A673 (cell line): ENCODE data around the gene TEX2. TPM values are rescaled to one million over a fixed set of nuclear protein-coding genes. Genes with fewer than 3 reads are reported as not detected.
"Not testable (repeated sequence)": the region's sequence is repeated elsewhere in the genome, so short reads cannot be mapped to it uniquely, and the experiment has no call there.

Experiments
- BruUV-seq: library from RNA; stranded (reverse); fragments of 400-500 nt; replicated peaks from 2 replicates; lab custom pipeline; 2021; lab: Mats Ljungman, UMichigan
- CTCF ChIA-PET: fragments of 300-600 bp; sonication (Branson Sonifier 250); formaldehyde crosslinking; loops from one replicate; lab custom pipeline; 2022; ENCODE audit warnings: antibody characterized with exemption; lab: Charles Lee
- POLR2A ChIA-PET: fragments of 300-600 bp; sonication (Branson Sonifier 250); formaldehyde crosslinking; loops from one replicate; lab custom pipeline; 2022; ENCODE audit warnings: antibody characterized with exemption; ENCODE audit not compliant: low non-redundant PET; lab: Charles Lee
- DNase-seq: peaks from one replicate; pipeline ENCODE4 v3.0.0-alpha.2; 2015; ENCODE audit warnings: low spot score
- H3K27ac ChIP-seq: fragments of 200-600 bp; sonication (generic); 2 replicates; pipeline ENCODE4 v1.5.1; 2016; ENCODE audit warnings: mixed run types, low read depth, mild to moderate bottlenecking, mixed read lengths, antibody characterized with exemption, low read length; ENCODE audit not compliant: poor library complexity, severe bottlenecking
- H3K27me3 ChIP-seq: fragments of 200-600 bp; sonication (generic); replicated peaks from 2 replicates; pipeline ENCODE4 v1.6.1; 2017; ENCODE audit warnings: mixed run types, low read depth, mild to moderate bottlenecking, mixed read lengths, antibody characterized with exemption, low read length; ENCODE audit not compliant: insufficient read depth, poor library complexity
- H3K36me3 ChIP-seq: fragments of 200-600 bp; sonication (generic); 2 replicates; pipeline ENCODE4 v1.6.1; 2016; ENCODE audit warnings: mixed run types, mild to moderate bottlenecking, mixed read lengths, antibody characterized with exemption, low read length; ENCODE audit not compliant: insufficient read depth, poor library complexity, severe bottlenecking
- H3K4me1 ChIP-seq: fragments of 200-600 bp; sonication (generic); 2 replicates; pipeline ENCODE4 v1.6.1; 2017; ENCODE audit warnings: mixed run types, mild to moderate bottlenecking, mixed read lengths, antibody characterized with exemption, low read length; ENCODE audit not compliant: insufficient read depth, poor library complexity, severe bottlenecking
- H3K4me3 ChIP-seq: fragments of 200-600 bp; sonication (generic); 2 replicates; pipeline ENCODE4 v1.5.1; 2016; ENCODE audit warnings: low read depth, mixed run types, mild to moderate bottlenecking, mixed read lengths, low read length; ENCODE audit not compliant: poor library complexity, severe bottlenecking
- H3K9me3 ChIP-seq: fragments of 200-600 bp; sonication (generic); 2 replicates; pipeline ENCODE4 v1.6.1; 2016; ENCODE audit warnings: mixed run types, low read depth, mild to moderate bottlenecking, mixed read lengths, antibody characterized with exemption, low read length; ENCODE audit not compliant: poor library complexity, severe bottlenecking
- EZH2 ChIP-seq: fragments of 200-600 bp; sonication (generic); IDR thresholded peaks from 2 replicates; pipeline ENCODE4 v1.6.1; 2017; ENCODE audit warnings: borderline replicate concordance, low read depth, mild to moderate bottlenecking, mixed read lengths, antibody characterized with exemption, low read length; ENCODE audit not compliant: poor library complexity, severe bottlenecking
- intact Hi-C: fragments of 100-400 bp; cut with micrococcal nuclease; formaldehyde crosslinking; loops from one replicate; pipeline ENCODE4 v1.10.0; 2022; ENCODE audit not compliant: unreplicated experiment
- total RNA-seq: library from RNA; stranded (reverse); gene quantifications from 2 replicates; pipeline ENCODE4 v1.2.3, GENCODE V29; 2021
- TF ChIP-seq, protein P1 (sequence below): fragments of 300-800, 200-600 bp; sonication (generic); conservative IDR thresholded peaks from 2 replicates; pipeline ENCODE4 v1.5.1; 2017; ENCODE audit warnings: low read depth, mild to moderate bottlenecking, antibody characterized with exemption, low read length, moderate library complexity, mixed read lengths

Gene TEX2
- total RNA-seq, 1 experiment from 2014 or later, result 16.1 TPM

DNA sequence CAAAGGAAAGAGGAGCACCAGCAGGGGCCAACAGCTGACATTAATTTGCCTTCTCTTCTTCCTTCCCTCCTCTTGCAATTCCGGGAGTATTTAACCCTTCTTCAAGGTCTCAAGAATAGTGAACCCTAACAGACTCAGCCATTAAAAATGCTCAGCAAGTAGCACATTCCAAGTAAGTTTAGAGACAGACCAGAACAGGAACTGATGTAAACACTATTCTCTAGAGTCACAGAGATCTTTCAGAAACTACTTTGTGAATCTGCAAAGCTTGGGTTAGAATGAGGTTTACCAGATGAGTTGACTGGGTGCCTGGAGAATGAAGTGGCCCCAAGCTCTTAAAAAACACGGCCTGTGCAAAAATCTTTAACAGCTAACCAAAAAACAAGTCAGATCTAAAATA, 50.9 kb downstream of the TEX2 start:
- Histone ChIP-seq H3K4me1 (peaks cover 34% of the 10 kb centered on the region), H3K27me3 (no peaks in the 10 kb centered on the region), H3K4me3 (no peak overlapping the region), H3K36me3 (no peaks in the 10 kb centered on the region), H3K9me3 (no peaks in the 10 kb centered on the region), H3K27ac (no peak overlapping the region)
- ChIA-PET POLR2A (no interaction called here), CTCF (no interaction called here)
- DNase-seq, result peak; percentile 14
- no TSS peak for BruUV-seq
- intact Hi-C loops, result no loop called here
- TF ChIP-seq EZH2, result no peak
- TF ChIP-seq, protein P1, sequence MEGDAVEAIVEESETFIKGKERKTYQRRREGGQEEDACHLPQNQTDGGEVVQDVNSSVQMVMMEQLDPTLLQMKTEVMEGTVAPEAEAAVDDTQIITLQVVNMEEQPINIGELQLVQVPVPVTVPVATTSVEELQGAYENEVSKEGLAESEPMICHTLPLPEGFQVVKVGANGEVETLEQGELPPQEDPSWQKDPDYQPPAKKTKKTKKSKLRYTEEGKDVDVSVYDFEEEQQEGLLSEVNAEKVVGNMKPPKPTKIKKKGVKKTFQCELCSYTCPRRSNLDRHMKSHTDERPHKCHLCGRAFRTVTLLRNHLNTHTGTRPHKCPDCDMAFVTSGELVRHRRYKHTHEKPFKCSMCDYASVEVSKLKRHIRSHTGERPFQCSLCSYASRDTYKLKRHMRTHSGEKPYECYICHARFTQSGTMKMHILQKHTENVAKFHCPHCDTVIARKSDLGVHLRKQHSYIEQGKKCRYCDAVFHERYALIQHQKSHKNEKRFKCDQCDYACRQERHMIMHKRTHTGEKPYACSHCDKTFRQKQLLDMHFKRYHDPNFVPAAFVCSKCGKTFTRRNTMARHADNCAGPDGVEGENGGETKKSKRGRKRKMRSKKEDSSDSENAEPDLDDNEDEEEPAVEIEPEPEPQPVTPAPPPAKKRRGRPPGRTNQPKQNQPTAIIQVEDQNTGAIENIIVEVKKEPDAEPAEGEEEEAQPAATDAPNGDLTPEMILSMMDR, result no peak

DNA sequence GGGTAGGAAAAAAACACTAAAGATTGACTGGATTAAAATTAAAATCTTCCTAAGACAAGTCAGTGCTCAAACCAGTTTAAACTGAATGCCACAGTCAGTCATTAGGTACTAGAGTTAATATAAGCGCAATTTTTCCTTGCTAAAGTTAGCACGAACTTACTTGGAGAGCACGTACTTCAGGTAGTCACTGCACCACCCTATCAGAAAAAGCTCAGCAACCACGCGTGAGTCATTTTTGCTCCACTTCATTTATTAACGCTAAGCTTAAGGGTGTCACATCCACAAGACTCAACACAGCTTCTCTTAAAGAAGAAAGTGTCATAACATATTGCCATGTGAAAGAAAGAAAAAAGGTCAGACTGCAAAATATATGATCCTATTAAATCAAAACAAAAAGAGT, 53.1 kb downstream of the TEX2 start:
- no peak overlapping the region for H3K27ac ChIP-seq
- H3K27me3 ChIP-seq, result no peaks in the 10 kb centered on the region
- intact Hi-C loops, result no loop called here
- H3K4me1 ChIP-seq, result peaks cover 21% of the 10 kb centered on the region
- no TSS peak for BruUV-seq
- ChIA-PET POLR2A (interaction anchor here (0.6 kb wide), 1 partner anchor 225 kb away, joined by 3 read pairs; no protein-coding TSS in a partner anchor), CTCF (no interaction called here)
- no peaks in the 10 kb centered on the region for H3K36me3 ChIP-seq
- no peaks in the 10 kb centered on the region for H3K9me3 ChIP-seq
- TF ChIP-seq, protein P1, result no peak
- no peak for TF ChIP-seq EZH2
- no peak for DNase-seq
- no peak overlapping the region for H3K4me3 ChIP-seq

DNA sequence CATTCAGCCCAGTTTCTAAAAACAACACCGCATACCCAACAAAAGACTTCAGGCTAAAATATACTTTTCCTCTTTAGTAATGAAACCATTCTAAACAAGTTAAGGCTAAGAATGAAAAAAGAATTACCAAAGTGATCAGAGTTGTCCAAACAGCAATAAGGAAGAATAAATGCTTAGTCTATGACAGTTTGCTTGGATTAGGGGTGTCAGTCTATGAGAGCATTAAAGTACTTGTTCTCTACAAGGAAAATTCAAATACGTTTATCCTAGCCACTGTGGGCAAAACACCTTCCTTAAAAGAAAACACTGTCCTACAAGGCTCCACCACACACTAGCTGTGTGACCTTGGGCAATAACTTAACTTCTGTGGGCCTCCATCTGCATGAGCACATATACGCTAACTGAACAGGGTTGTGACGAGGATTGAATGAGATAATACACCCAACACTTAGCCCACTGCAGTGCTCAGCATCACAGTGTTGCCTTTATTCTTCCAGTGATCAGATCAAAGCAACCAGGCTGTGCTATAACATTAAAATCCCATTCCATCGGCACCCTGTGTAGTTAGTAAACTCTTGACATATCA, 53.6 kb downstream of the TEX2 start:
- Histone ChIP-seq H3K27ac (no peak overlapping the region), H3K36me3 (no peaks in the 10 kb centered on the region), H3K4me1 (peaks cover 16% of the 10 kb centered on the region), H3K4me3 (no peak overlapping the region), H3K27me3 (no peaks in the 10 kb centered on the region), H3K9me3 (no peaks in the 10 kb centered on the region)
- intact Hi-C loops, result no loop called here
- no TSS peak for BruUV-seq
- ChIA-PET CTCF (no interaction called here), POLR2A (no interaction called here)
- TF ChIP-seq, protein P1, result no peak
- DNase-seq, result no peak

DNA sequence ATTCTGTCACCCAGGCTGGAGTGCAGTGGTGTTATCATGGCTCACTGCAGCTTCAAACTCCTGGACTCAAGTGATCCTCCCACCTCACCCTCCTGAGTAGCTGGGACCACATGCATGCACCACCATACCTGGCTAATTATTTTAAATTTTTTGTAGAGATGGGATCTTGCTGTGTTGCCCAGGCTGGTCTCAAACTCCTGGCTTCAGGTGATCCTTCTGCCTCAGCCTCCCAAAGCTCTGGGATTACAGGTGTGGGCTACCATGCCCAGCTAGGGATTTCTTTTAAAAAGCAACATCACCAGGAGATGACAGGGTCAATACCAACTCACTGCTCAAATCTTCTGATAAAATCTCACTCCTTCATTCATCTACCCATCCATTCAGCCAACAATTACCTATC, 54.4 kb downstream of the TEX2 start:
- DNase-seq, H3K4me3 ChIP-seq, H3K36me3 ChIP-seq, intact Hi-C loops, CTCF ChIA-PET, H3K9me3 ChIP-seq, POLR2A ChIA-PET, H3K27me3 ChIP-seq, H3K4me1 ChIP-seq, H3K27ac ChIP-seq, BruUV-seq: not testable (repeated sequence)
